Breast epithelium (tissue), 3 donors: ENCODE results near the gene KHDRBS1.

Experiments
- POLR2AphosphoS5 ChIP-seq, 3 donors: sonication (generic); formaldehyde crosslinking; IDR thresholded peaks; one replicate each; pipeline ENCODE4 v1.6.1; 2017; ENCODE audit warnings: antibody characterized with exemption in 3 of 3
- TF ChIP-seq, protein P1 (sequence below), 3 donors: fragments of 450-650 bp; IDR thresholded peaks; one replicate each; pipeline ENCODE4 v1.5.1; 2016 to 2017; ENCODE audit warnings: antibody characterized with exemption in 3 of 3, mild to moderate bottlenecking in 3 of 3, moderate library complexity in 3 of 3

DNA sequence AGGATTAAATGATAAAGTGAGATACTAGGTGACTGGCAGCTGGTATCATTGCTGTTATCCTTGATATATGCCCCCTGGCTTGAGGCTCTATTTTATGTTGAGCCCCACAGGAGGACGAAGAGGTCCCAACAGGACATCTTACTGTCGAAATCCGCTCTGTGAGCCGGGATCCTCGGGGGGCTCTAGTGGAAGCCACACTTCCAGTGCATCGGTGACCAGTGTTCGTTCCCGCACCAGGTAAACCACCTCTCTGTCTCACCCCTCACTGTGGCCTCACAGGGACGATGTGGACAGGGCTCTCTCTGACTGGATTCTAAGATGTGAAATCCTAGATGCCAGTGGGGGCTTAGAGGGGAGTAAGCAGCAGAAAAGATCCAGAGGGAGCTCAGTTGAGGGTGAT is 61.2 kb downstream of the KHDRBS1 start:
- TF ChIP-seq, protein P1, sequence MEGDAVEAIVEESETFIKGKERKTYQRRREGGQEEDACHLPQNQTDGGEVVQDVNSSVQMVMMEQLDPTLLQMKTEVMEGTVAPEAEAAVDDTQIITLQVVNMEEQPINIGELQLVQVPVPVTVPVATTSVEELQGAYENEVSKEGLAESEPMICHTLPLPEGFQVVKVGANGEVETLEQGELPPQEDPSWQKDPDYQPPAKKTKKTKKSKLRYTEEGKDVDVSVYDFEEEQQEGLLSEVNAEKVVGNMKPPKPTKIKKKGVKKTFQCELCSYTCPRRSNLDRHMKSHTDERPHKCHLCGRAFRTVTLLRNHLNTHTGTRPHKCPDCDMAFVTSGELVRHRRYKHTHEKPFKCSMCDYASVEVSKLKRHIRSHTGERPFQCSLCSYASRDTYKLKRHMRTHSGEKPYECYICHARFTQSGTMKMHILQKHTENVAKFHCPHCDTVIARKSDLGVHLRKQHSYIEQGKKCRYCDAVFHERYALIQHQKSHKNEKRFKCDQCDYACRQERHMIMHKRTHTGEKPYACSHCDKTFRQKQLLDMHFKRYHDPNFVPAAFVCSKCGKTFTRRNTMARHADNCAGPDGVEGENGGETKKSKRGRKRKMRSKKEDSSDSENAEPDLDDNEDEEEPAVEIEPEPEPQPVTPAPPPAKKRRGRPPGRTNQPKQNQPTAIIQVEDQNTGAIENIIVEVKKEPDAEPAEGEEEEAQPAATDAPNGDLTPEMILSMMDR (IDR thresholded peaks at IDR 0.05): no peak
- TF ChIP-seq POLR2AphosphoS5 (IDR thresholded peaks at IDR 0.05): no peak
